Sigmoid colon (tissue), 7 donors: Measurements from ENCODE around the gene LINGO3. TPM values are rescaled to one million over a fixed set of nuclear protein-coding genes. Genes with fewer than 3 reads are reported as not detected.

Experiments used
- DNase-seq: peaks from one replicate; pipeline ENCODE4 v3.0.0-alpha.2; 2019
- H3K27ac ChIP-seq, 4 donors: fragments of 200-600 bp; sonication (generic); one replicate each; pipeline ENCODE4 v1.5.1; 2016 to 2019; ENCODE audit warnings: mild to moderate bottlenecking in 1 of 4
- H3K27me3 ChIP-seq, 3 donors: fragments of 200-600 bp; sonication (generic); one replicate each; pipeline ENCODE4 v1.5.1; 2019; ENCODE audit warnings: mild to moderate bottlenecking in 1 of 3
- H3K36me3 ChIP-seq, 4 donors: fragments of 200-600 bp; sonication (generic); one replicate each; pipeline ENCODE4 v1.5.1; 2016 to 2019
- H3K4me1 ChIP-seq, 4 donors: fragments of 200-600 bp; sonication (generic); one replicate each; pipeline ENCODE4 v1.5.1; 2017 to 2019
- H3K4me3 ChIP-seq, 4 donors: fragments of 200-600 bp; sonication (generic); one replicate each; pipeline ENCODE4 v1.5.1; 2017 to 2019; ENCODE audit warnings: mild to moderate bottlenecking in 2 of 4, moderate library complexity in 1 of 4
- H3K9me3 ChIP-seq, 4 donors: fragments of 200-600 bp in 3 of 4; sonication (generic) in 3 of 4; one replicate each; pipeline versions ENCODE4 v1.5.1 to v1.6.1; 2013 to 2019
- EP300 ChIP-seq, 4 donors: sonication (generic); formaldehyde crosslinking; IDR thresholded peaks; one replicate each; pipeline ENCODE4 v1.6.1; 2017; ENCODE audit warnings: antibody characterized with exemption in 4 of 4
- POLR2A ChIP-seq, 2 donors: fragments of 450-650 bp; IDR thresholded peaks; one replicate each; pipeline ENCODE4 v1.6.1; 2016; ENCODE audit warnings: antibody characterized with exemption in 2 of 2, mild to moderate bottlenecking in 2 of 2, moderate library complexity in 2 of 2
- POLR2AphosphoS5 ChIP-seq, 4 donors: sonication (generic); formaldehyde crosslinking; IDR thresholded peaks; one replicate each; pipeline ENCODE4 v1.6.1; 2017; ENCODE audit warnings: antibody characterized with exemption in 4 of 4
- WGBS, 2 donors: extraction: QIAGEN DNeasy Blood & Tissue Kit; methylation state at CpG; one replicate each; pipeline ENCODE4 v1.1.7; 2013; 5-methylcytosine and 5-hydroxymethylcytosine counted together
- intact Hi-C: fragments of 100-400 bp; cut with DNase I; formaldehyde crosslinking; loops from one replicate; pipeline ENCODE4 v1.15.1; 2023
- polyA plus RNA-seq, 3 donors: library from polyadenylated mRNA; stranded (reverse); fragments of 200-250 nt; gene quantifications; one replicate each; pipeline ENCODE4 v1.2.3, GENCODE V29; 2013
- total RNA-seq, 4 donors: library from RNA; depleted of rRNA; stranded (reverse); fragments of >200 nt; gene quantifications; one replicate each; pipeline ENCODE4 v1.1.0, GENCODE V29; 2016
- TF ChIP-seq, protein P1 (sequence below), 4 experiments: fragments of 450-650 bp in 3 of 4; fragments of 200-600 bp in 1 of 4; IDR thresholded peaks; one replicate each; pipeline ENCODE4 v1.5.1; 2016 to 2019; ENCODE audit warnings: antibody characterized with exemption in 4 of 4, mild to moderate bottlenecking in 3 of 4, moderate library complexity in 2 of 4
- donor health status: healthy with polysubstance abuse.
- donor health status: Bipolar disorder and iron deficiency.
- donor health status: healthy.

The LINGO3 gene
- total and polyA plus RNA-seq, 7 donors = 0.14 to 0.70 TPM; not detected in 5

DNA sequence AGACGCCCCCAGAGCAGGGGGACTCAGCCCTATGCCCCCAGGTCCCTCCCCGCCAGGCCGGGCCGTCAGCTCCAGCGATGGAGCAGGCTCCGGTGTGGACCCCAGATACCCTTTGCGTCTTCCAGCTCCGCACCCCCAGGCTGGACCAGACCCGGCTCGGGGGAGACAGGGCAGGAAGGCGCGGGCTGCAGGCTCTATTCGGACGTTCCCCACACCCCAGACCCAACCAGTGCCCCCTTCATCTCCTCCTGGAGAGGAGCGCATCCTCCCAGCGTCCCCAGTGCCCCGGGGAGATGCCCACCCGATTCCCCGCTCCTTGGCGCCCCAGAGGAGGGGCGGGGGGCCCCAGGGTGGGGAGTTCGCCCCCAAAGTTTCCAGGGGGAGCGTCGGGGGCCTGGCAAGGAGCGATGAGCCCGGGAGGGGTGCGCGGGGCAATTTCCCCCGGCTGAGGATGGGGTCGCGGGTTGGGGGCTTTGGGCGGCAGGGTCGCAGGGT, 389 bp downstream of the LINGO3 start:
- Histone ChIP-seq H3K27ac (no peak overlapping the region), H3K4me1 (peaks cover 0 to 14% (median 12%) of the 10 kb centered on the region in 4 donors), H3K27me3 (peaks cover 27 to 94% (median 77%) of the 10 kb centered on the region in 3 donors), H3K4me3 (no peak overlapping the region), H3K9me3 (no peaks in the 10 kb centered on the region), H3K36me3 (no peaks in the 10 kb centered on the region)
- intact Hi-C loops = no loop called here
- TF ChIP-seq, protein P1, sequence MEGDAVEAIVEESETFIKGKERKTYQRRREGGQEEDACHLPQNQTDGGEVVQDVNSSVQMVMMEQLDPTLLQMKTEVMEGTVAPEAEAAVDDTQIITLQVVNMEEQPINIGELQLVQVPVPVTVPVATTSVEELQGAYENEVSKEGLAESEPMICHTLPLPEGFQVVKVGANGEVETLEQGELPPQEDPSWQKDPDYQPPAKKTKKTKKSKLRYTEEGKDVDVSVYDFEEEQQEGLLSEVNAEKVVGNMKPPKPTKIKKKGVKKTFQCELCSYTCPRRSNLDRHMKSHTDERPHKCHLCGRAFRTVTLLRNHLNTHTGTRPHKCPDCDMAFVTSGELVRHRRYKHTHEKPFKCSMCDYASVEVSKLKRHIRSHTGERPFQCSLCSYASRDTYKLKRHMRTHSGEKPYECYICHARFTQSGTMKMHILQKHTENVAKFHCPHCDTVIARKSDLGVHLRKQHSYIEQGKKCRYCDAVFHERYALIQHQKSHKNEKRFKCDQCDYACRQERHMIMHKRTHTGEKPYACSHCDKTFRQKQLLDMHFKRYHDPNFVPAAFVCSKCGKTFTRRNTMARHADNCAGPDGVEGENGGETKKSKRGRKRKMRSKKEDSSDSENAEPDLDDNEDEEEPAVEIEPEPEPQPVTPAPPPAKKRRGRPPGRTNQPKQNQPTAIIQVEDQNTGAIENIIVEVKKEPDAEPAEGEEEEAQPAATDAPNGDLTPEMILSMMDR (IDR thresholded peaks at IDR 0.05) = no peak
- DNase-seq = no peak
- 24 to 25% methylated on average over 33 of the region's 33 CpGs for WGBS, 2 donors

DNA sequence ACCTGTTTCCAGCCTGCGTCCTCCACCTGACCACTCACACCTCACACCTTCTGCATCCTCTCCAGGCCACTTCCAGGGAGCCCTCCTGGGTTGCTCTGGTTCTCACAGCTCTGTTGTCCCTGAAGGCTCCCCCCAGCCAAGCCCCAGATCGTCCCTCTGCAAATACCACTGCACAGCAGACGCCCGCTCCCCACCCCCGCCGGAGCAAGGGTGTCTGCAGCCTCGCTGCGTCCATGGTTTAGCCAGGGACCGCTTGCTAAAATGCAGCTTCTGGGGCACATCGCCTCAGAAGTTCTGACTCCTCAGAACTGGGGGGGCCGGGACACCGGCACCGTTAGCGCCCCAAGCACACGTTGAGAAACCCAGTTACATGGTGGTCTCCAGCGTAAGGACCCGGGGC, 983 bp downstream of the LINGO3 start:
- Histone ChIP-seq H3K4me3 (no peak overlapping the region), H3K36me3 (no peaks in the 10 kb centered on the region), H3K4me1 (peaks cover 0 to 18% (median 16%) of the 10 kb centered on the region in 4 donors), H3K27ac (no peak overlapping the region), H3K9me3 (no peaks in the 10 kb centered on the region), H3K27me3 (peaks cover 25 to 94% (median 77%) of the 10 kb centered on the region in 3 donors)
- TF ChIP-seq, protein P1 (IDR thresholded peaks at IDR 0.05) = no peak
- TF ChIP-seq POLR2A (IDR thresholded peaks at IDR 0.05) (no peak), POLR2AphosphoS5 (IDR thresholded peaks at IDR 0.05) (no peak), EP300 (IDR thresholded peaks at IDR 0.05) (no peak)
- 71 to 72% methylated on average over 17 of the region's 17 CpGs for WGBS, 2 donors
- DNase-seq = no peak
- intact Hi-C loops = no loop called here

- DNase-seq = no peak
- peaks cover 25 to 90% (median 72%) of the 10 kb centered on the region in 3 donors for H3K27me3 ChIP-seq
- no peak overlapping the region for H3K27ac ChIP-seq
- WGBS, 2 donors = 67 to 69% methylated on average over 19 of the region's 19 CpGs
- intact Hi-C loops = no loop called here
- H3K36me3 ChIP-seq = no peaks in the 10 kb centered on the region
- no peaks in the 10 kb centered on the region for H3K9me3 ChIP-seq
- no peak overlapping the region for H3K4me3 ChIP-seq
- H3K4me1 ChIP-seq = peaks cover 0 to 18% (median 16%) of the 10 kb centered on the region in 4 donors
- TF ChIP-seq POLR2A (IDR thresholded peaks at IDR 0.05) (no peak), POLR2AphosphoS5 (IDR thresholded peaks at IDR 0.05) (no peak), EP300 (IDR thresholded peaks at IDR 0.05) (no peak)
These were observed 1.6 kb downstream of the LINGO3 start for GRCh38 chr19:2306281-2306806.

GRCh38 chr19:2305452-2306280, 2.3 kb downstream of the LINGO3 start:
- H3K4me3 ChIP-seq = no peak overlapping the region
- peaks cover 0 to 18% (median 16%) of the 10 kb centered on the region in 4 donors for H3K4me1 ChIP-seq
- H3K27me3 ChIP-seq = peaks cover 22 to 89% (median 65%) of the 10 kb centered on the region in 3 donors
- intact Hi-C loops = no loop called here
- no peak overlapping the region for H3K27ac ChIP-seq
- no peak for TF ChIP-seq EP300 (IDR thresholded peaks at IDR 0.05)
- TF ChIP-seq POLR2A (IDR thresholded peaks at IDR 0.05) = no peak
- TF ChIP-seq, protein P1 (IDR thresholded peaks at IDR 0.05) = no peak
- no peak for TF ChIP-seq POLR2AphosphoS5 (IDR thresholded peaks at IDR 0.05)
- no peaks in the 10 kb centered on the region for H3K9me3 ChIP-seq
- no peaks in the 10 kb centered on the region for H3K36me3 ChIP-seq
- 74 to 84% methylated on average over 19 of the region's 19 CpGs for WGBS, 2 donors
- DNase-seq = no peak

DNA sequence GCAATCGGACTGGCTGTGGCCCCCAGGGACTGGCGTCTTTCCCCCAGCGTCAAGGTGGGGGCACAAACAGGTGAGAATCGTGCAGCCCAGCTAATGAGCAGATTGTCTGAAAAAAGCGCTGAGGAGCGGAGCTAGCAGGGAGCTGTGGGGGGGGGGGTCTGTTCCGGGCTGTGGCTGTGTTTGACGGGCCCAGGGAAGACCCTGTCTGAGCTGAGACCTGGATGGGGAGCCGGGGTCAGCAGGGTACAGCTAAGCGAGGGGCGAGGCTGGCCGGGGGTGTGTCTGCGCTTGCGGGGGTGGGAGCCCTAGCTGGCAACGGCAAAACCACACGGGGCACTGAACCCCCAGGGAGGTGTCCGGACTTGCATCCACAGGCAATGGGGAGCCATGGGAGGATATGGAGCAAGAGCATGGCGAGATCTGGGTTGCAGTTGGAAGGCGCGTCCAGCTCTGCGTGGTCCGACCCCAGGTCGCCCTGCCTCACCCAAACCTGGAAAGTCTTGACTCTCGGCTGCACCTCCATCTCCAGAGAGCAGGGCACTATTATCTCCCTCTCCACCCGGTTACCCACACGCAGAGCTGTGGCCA, 4.6 kb downstream of the LINGO3 start:
- no peak overlapping the region for H3K27ac ChIP-seq
- no peaks in the 10 kb centered on the region for H3K36me3 ChIP-seq
- TF ChIP-seq EP300 (IDR thresholded peaks at IDR 0.05) = no peak
- TF ChIP-seq, protein P1 (IDR thresholded peaks at IDR 0.05) = no peak
- TF ChIP-seq POLR2A (IDR thresholded peaks at IDR 0.05) = no peak
- no peak for TF ChIP-seq POLR2AphosphoS5 (IDR thresholded peaks at IDR 0.05)
- DNase-seq = no peak
- intact Hi-C loops = no loop called here
- H3K4me3 ChIP-seq = no peak overlapping the region
- H3K27me3 ChIP-seq = peaks cover 21 to 65% (median 46%) of the 10 kb centered on the region in 3 donors
- 72 to 77% methylated on average over 26 of the region's 26 CpGs for WGBS, 2 donors
- H3K4me1 ChIP-seq = peaks cover 0 to 16% (median 15%) of the 10 kb centered on the region in 4 donors
- no peaks in the 10 kb centered on the region for H3K9me3 ChIP-seq
